Measurements from ENCODE around the gene TADA2B.
"Not testable (repeated sequence)": the region's sequence is repeated elsewhere in the genome, so short reads cannot be mapped to it uniquely, and the experiment has no call there.

TADA2B gene

GRCh38 chr4:7060346-7061150 lies 17.4 kb downstream of the TADA2B start:
- no peak for DNase-seq

GRCh38 chr4:7061815-7062214 lies 18.6 kb downstream of the TADA2B start:
- DNase-seq: no peak

- no peak for DNase-seq
These were observed 19.6 kb downstream of the TADA2B start for GRCh38 chr4:7062816-7063215.

GRCh38 chr4:7063362-7063761 lies 20.2 kb downstream of the TADA2B start:
- DNase-seq: no peak

- DNase-seq: no peak
These were observed 22.8 kb downstream of the TADA2B start for GRCh38 chr4:7066006-7066405.

GRCh38 chr4:7066493-7066892 lies 23.3 kb downstream of the TADA2B start:
- DNase-seq: no peak

GRCh38 chr4:7067126-7067451 lies 23.9 kb downstream of the TADA2B start:
- DNase-seq: no peak

GRCh38 chr4:7067452-7068278 lies 24.5 kb downstream of the TADA2B start, which contains the start of gene GRPEL1:
Gene GRPEL1, minus strand, starts transcription at chr4:7068064. Its CDS starts 32 bp downstream, at chr4:7068032.
- peak; percentile 99 to 100 for DNase-seq

- DNase-seq: no peak
These were observed 25.2 kb downstream of the TADA2B start for GRCh38 chr4:7068279-7068842.

GRCh38 chr4:7068883-7069282 lies 25.7 kb downstream of the TADA2B start:
- no peak for DNase-seq

GRCh38 chr4:7070729-7071511 lies 27.7 kb downstream of the TADA2B start:
- DNase-seq: peak in 1 of 2 experiments; percentile 72

GRCh38 chr4:7073059-7073458 lies 29.9 kb downstream of the TADA2B start:
- DNase-seq: no peak

- DNase-seq: no peak
These were observed 30.6 kb downstream of the TADA2B start for GRCh38 chr4:7073526-7074390.

GRCh38 chr4:7074426-7074825 lies 31.3 kb downstream of the TADA2B start:
- DNase-seq: no peak

- DNase-seq: no peak
These were observed 33.0 kb downstream of the TADA2B start for GRCh38 chr4:7075962-7076695.

GRCh38 chr4:7076696-7077082 lies 33.5 kb downstream of the TADA2B start:
- DNase-seq: no peak

- DNase-seq: no peak
These were observed 34.2 kb downstream of the TADA2B start for GRCh38 chr4:7077371-7077770.

- no peak for DNase-seq
These were observed 34.9 kb downstream of the TADA2B start for GRCh38 chr4:7078025-7078424.

GRCh38 chr4:7079483-7079882 lies 36.3 kb downstream of the TADA2B start:
- not testable (repeated sequence) for DNase-seq

GRCh38 chr4:7079909-7080308 lies 36.7 kb downstream of the TADA2B start:
- DNase-seq: not testable (repeated sequence)

Measured in cerebellar nuclear complex (tissue), 1 donor.